H1 (cell line): ENCODE results near the gene CDHR5. TPM values are rescaled to one million over a fixed set of nuclear protein-coding genes. Genes with fewer than 3 reads are reported as not detected.

ENCODE experiments used
- CHD7 ChIP-seq: fragments of 300-600 bp; sonication (generic); IDR thresholded peaks from 2 replicates; pipeline ENCODE4 v1.7.1; 2012; ENCODE audit warnings: low read length, moderate library complexity, mild to moderate bottlenecking, inconsistent platforms; ENCODE audit not compliant: insufficient replicate concordance
- JUN ChIP-seq: IDR thresholded peaks from 2 replicates; pipeline ENCODE4 v1.6.1; 2011; ENCODE audit warnings: low read depth, mild to moderate bottlenecking, improper control_type of control experiment, low read length
- KDM5A ChIP-seq: fragments of 200-600 bp; IDR thresholded peaks from 2 replicates; pipeline ENCODE4 v1.7.1; 2012; ENCODE audit warnings: mild to moderate bottlenecking, low read length, inconsistent platforms, mixed read lengths
- RNF2 ChIP-seq: fragments of 200-900, 300-1000 bp; sonication (generic); IDR thresholded peaks from 2 replicates; pipeline ENCODE4 v1.7.1; 2016; ENCODE audit warnings: borderline replicate concordance, low read depth, mild to moderate bottlenecking, antibody characterized with exemption, low read length; ENCODE audit not compliant: poor library complexity, severe bottlenecking; ENCODE audit errors: missing control alignments
- SIX5 ChIP-seq: IDR thresholded peaks from 2 replicates; pipeline ENCODE4 v1.6.1; 2011; ENCODE audit warnings: mild to moderate bottlenecking, low read depth, low read length
- TAF7 ChIP-seq: optimal IDR thresholded peaks from 2 replicates; pipeline ENCODE3; 2011; ENCODE audit warnings: low read depth, mild to moderate bottlenecking, inconsistent platforms, low read length, moderate library complexity, borderline replicate concordance
- TEAD4 ChIP-seq: IDR thresholded peaks from 2 replicates; pipeline ENCODE4 v1.6.1; 2012; ENCODE audit warnings: low read depth, low read length, inconsistent platforms, mixed read lengths
- polyA plus RNA-seq, 7 experiments: library from polyadenylated mRNA; depleted of rRNA in 3 of 7; stranded (reverse) in 5 of 7; unstranded in 2 of 7; fragments of >200 nt in 5 of 7; fragments of 200-250 nt in 2 of 7; gene quantifications; 1 replicate in 5 of 7; 2 replicates in 1 of 7; 4 replicates in 1 of 7; pipeline versions ENCODE4 v1.2.1 to v1.2.3, GENCODE V29; 2011 to 2013; ENCODE audit warnings: missing spikeins in 2 of 7, mixed read lengths in 2 of 7
- total RNA-seq: library from RNA; stranded (reverse); fragmentation: NEBNext Ultra II Directional; extraction: Animal tissue kit (Norgen Biotek cat#: 25700); gene quantifications from 2 replicates; pipeline ENCODE4 v1.2.1, GENCODE V29; 2021

The CDHR5 gene
- total and polyA plus RNA-seq, 2 of the 8 experiments (the other 6 are each of a cell fraction or from before 2014, with no cell fraction given) = not detected

GRCh38 chr11:657691-658126, 33.0 kb upstream of the CDHR5 start (continued):
- TF ChIP-seq RNF2 (no peak), JUN (no peak), CHD7 (no peak), SIX5 (no peak), TAF7 (no peak), KDM5A (no peak), TEAD4 (no peak)
